ENCODE measurements around the gene HTR3D.

- TF ChIP-seq CTCF (IDR thresholded peaks at IDR 0.05; ENCODE audit: low read length): no peak
- TF ChIP-seq EZH2 (IDR thresholded peaks at IDR 0.05; ENCODE audit: borderline replicate concordance, low read length): no peak
Measured at GRCh38 chr3:184067573-184068055, 36.1 kb downstream of the HTR3D start.

Data from OCI-LY1 (cell line).